GM21723 (cell line): ENCODE data around the gene CTRB2.

Source experiments
- ATAC-seq: cut with Tn5 transposase; IDR thresholded peaks from one replicate; pipeline ENCODE4 v1.9.1; 2021; ENCODE audit warnings: mild to moderate bottlenecking, moderate library complexity; ENCODE audit not compliant: unreplicated experiment

The CTRB2 gene

DNA sequence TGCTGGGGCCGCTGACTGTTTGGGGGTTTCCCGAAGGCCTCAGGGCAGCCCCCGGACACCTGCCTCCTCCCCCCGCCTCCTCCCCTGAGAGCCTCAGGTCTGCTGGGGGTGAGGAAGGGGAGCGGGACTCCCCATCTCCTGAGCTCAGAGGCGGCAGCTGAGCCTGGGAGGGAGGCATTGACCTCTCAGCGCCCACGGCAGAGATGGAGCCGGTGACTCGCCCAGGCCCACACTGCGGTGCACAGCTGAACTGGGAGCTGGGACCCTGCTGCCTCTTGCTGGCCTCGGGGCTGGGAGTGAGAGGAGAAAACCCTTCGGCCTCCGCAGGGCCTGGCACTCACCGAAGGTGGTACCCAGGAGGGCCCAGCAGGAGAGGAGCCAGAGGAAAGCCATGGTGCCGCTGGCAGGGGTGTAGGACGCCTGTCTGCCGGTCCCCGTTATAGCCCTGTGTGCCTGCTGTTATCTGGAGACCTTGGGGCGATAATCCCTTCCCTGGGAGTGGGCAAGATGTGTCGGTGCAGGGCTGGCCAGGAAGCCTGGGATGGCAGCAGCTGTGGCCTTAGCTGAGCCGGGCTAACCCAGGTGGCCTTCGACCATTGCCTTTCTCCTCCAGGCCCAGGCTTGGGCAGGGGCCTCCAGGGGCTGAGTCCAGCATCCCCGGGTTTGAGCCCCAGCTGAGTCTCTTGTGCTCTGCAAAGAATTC, at the start of gene CTRB2:
TSS of gene CTRB2 (minus strand) at position 413 of the 703 bp plus-strand sequence. CDS start at position 393, 20 bp downstream.
- ATAC-seq, result no peak

DNA sequence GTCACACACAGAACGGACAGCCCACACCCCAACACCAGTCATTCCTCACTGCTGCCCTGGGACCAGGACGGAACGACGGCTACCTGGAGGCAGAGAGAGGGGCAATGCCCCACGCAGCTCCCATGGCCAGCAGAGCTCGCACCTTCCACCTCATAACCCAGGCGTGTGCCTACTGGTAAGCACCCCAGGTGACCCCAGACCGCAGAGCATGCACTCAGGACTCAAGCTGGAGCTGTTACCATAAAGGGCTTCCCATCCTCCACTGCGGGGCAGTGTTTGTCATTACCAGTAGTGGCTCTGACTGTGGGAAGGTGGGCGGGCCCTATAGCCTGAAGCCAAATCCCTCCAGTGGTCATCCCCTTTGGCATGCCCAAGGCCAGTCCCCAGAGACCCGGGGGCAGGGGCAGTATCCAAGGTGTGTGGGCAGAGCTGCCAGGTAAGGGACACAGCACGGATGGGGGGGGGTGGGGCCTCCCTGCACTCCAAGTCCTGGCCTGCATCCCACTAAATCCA, 49.2 kb upstream of the CTRB2 start:
- ATAC-seq, result no peak

GRCh38 chr16:75254359-75254837, 47.4 kb upstream of the CTRB2 start:
- ATAC-seq, result no peak

- no peak for ATAC-seq
Observed at GRCh38 chr16:75252946-75253911, 46.3 kb upstream of the CTRB2 start.

GRCh38 chr16:75252049-75252864, 45.3 kb upstream of the CTRB2 start:
- no peak for ATAC-seq

DNA sequence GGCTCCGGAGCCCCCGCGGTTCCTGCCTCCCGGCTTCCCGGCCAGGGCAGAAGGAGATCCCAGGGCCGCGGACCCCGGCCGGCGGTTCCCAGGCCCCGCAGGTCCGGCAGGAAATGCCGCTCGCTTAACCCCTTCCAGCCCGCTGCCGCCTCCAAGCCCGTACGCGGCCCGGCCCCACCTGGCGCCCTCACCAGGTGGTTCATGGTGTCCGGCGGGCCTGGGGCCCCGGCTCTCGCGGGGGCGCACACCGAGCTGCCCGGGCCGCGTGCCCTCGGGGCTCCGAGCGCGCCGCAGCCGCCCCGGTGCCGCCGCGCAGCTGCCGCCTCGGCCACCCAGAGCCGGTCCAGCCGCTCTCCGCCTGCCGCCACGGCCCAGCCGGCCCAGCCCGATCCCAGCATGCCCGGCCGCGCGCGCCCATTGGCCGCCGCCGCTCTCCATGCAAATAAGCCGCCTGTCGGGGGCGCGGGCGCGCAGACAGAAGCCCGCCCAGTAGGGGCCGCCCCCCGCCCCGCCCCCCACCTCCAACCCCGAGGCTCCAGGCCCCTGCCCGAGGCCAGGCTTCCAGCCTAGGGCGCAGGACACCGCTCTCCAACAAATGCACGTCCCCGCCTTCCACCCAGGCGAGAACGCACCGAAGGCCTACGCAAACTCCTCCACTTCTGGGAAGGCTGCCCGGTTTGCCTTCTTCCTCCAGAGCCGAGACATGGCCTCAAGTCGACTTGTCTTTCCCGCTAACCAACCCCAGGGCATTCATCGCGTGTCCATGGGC, 44.5 kb upstream of the CTRB2 start, which contains the start of gene BCAR1:
TSS of gene BCAR1 (minus strand) at position 345 of the 769 bp plus-strand sequence. CDS start at position 203, 142 bp downstream.
- ATAC-seq, result peak; percentile 76

GRCh38 chr16:75250809-75251279, 43.9 kb upstream of the CTRB2 start:
- ATAC-seq, result peak; percentile 40

DNA sequence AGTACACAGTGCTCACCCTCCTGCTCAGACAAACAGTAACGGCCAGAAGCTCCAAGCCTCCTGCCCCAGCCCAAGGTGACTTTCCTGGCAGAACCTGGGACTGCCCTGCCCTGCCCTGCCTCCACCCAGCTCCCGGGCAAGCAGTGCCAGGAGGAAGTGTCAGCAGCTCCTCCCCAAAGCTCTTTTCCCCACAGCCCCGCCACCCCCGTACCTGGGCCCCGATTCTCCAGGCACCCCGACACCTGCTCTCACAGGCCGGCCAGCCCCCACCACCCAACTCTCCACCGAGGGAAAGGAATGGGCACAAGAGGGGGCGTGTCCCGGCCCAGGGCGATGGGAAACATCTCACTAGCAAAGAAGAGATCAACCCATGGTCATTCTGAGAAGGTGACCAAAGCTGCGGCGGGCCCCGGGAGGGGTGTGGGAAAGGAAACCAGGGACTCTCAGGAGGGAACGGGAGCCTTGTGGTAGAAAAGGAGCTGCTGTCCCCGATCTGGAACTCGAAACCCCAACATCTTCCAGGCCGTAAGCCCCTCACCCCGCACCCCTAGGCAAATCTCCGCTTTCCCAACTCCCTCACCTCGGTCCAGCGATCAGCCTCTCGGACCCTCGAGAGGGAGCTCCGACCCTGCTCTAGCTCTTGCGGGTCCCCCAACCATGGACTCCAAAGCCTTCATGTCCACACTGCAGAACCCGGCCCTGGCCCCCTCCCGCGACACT, 43.3 kb upstream of the CTRB2 start:
- no peak for ATAC-seq

GRCh38 chr16:75249441-75249840, 42.5 kb upstream of the CTRB2 start:
- no peak for ATAC-seq

DNA sequence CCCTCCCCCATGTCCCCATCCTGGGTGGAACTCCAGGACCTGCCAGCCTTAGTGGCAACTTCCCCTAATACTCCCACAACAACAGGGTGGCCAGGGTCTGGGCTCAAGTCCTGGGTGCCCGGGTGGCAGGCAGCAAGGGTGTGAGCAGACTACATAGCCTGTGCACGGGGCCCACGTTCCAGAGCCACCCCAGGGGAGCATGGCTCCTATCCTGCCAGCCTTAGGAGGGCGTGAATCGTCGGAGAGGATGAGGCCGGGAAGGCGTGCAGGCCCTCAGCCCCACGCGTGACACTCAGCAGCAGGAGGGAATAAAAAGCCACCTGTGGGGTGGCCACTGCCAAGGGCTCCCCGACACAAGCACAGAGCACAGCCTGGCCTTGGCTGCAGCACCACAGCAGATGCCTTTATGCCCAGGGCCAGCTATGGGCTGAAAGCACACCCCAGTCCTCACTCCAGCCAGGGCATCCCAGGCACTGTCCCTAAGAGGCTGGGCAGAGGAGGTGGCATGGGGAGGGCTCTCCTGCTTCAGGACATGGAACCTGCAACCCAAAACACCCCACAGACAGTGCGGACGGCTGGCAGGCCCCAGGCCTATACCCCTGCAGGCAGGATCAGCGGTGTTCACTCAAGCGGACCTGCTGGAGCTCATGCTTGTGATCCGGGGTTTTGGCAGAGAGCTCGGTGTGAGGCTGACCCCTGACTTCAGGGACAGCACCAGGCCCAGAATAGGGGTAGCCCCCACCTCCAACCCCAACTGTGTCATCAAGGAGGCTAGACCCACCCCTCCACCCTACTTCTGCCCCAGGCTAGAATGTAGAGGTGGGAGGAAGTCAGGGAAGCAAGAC, 41.8 kb upstream of the CTRB2 start:
- no peak for ATAC-seq

DNA sequence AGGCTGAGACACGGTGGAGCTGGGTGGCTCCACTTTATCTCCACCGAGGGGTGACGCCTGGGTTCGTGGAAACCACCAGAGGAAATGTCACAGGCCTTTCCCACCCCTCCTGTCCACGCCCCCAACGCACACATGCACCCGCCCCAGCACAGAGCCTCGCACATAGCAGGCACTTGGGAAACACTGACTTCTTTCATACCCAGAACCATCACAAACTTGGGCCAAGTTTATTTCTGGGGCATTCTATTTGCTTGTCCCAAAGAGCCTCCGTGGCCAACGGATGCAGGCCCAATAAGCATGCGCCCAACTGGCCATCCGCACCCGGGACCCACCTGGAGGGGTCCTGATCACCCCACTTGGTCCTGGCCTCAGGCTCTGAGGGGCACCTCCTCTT, 41.2 kb upstream of the CTRB2 start:
- ATAC-seq, result no peak

DNA sequence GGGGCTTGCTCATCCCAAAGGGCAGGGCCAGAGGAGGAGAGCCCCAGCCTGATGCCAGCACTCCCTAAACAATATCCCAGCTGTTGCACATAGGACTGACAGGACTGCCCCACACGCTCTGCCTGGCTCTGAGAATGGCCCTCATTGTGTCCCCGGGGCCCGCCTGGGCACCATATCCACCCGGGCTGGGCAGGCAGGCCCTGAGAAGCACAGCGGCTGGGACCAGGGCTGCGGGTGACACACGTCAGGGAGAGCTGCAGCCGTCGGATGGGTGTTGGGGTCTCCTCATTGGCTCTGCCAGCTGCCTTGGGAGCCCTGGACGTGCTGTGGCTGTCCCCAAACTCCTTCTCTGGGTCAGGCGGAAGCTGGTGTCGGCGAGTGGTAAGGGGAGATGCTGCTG, 40.3 kb upstream of the CTRB2 start:
- no peak for ATAC-seq

DNA sequence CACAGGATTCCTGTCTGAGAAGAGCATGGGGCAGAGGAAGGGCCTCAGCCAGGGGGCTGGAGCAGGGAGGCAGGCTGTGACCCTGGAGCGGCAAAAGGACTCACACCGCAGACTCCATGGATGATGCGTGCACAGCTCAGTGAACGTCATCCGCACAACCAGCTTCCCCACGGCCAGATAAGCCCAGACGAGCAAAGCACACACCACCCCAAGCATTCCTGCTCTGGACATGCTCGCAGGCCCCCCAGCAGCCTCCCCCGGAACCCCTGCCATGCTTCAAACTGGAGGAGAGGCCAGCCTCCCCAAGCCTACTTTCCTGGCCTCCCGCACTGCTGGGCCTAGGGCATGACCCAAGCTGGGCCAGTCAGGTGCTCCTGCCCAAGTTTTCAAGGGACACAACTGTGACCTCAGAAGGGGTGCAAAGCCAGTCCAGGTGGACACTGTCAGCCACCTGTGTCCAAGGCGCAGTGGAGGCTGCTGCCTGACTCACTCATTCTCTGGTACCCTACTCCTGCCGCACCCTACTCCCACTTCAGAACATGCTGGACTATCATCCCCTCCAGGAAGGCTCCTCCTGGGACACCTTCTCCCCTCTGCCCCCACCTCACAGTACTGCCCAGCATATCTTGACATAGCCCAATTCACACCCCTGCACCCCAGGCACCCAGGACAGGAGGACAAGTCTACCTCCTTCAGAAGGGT, 39.7 kb upstream of the CTRB2 start:
- ATAC-seq, result no peak

DNA sequence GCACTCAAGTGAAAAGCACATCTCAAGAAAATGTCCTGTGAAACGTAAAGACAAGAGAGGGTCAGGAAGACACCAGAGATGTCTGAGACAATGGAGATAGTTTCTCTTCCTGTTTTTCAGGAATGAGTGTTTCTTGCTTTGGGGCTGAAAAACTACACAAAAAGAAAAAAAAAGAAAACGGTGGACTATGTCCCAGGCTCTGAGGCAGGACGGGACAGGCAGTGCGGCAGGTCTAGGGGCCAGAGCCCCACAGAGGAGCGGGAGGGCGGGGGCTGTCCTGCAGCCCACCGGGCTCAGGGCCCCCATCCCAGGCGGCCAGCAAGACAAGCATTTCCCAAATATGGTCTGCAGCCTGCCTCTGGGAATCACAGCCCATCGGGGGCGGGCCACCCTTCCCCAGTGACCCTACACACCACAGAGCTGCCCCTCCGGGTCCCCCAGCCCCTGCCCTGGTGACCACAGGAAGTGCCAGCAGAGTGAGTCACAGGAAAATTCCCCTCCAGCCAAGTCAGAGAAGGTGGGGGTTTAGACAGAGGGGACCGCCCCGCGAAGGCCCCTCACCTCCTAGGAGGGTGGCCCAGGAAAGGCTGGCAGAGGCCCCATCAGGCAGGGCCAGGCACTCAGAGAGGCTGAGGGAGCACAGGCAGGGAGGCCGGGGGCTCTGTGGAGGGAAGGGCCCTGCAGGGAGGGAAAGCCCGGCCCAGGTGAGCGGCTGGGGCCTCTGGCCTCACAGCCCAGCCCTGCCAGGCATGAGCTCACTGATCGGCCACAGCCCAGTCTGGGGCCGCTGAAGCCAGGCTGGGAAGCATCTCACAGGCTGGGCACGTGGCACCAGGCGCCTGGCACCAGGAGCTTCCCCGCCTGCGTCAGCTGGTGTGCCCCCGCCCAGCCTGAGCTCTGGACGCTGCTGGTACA, 38.1 kb upstream of the CTRB2 start:
- no peak for ATAC-seq

- ATAC-seq, result no peak
Observed at GRCh38 chr16:75244225-75244809, 37.4 kb upstream of the CTRB2 start.

- no peak for ATAC-seq
Observed at GRCh38 chr16:75243667-75244224, 36.8 kb upstream of the CTRB2 start.
